ENCODE results near the gene IFI27.

The IFI27 gene

GRCh38 chr14:94103554-94104150 is 6.9 kb upstream of the IFI27 start:
- DNase-seq: no peak

GRCh38 chr14:94104731-94105130 is 5.8 kb upstream of the IFI27 start:
- DNase-seq: no peak

- DNase-seq: no peak
Observed at GRCh38 chr14:94109915-94110250, 653 bp upstream of the IFI27 start.

GRCh38 chr14:94111276-94112095 is 950 bp downstream of the IFI27 start:
- DNase-seq: no peak

- DNase-seq: no peak
Observed at GRCh38 chr14:94112513-94113063, 2.1 kb downstream of the IFI27 start.

- DNase-seq: no peak
Observed at GRCh38 chr14:94113073-94113472, 2.5 kb downstream of the IFI27 start.

GRCh38 chr14:94113490-94113889 is 3.0 kb downstream of the IFI27 start:
- DNase-seq: no peak

- no peak for DNase-seq
Observed at GRCh38 chr14:94113908-94114588, 3.5 kb downstream of the IFI27 start.

- no peak for DNase-seq
Observed at GRCh38 chr14:94114589-94115057, 4.1 kb downstream of the IFI27 start.

- no peak for DNase-seq
Observed at GRCh38 chr14:94115058-94115591, 4.6 kb downstream of the IFI27 start.

GRCh38 chr14:94115631-94116030 is 5.1 kb downstream of the IFI27 start:
- DNase-seq: no peak

- no peak for DNase-seq
Observed at GRCh38 chr14:94116701-94117100, 6.2 kb downstream of the IFI27 start.

GRCh38 chr14:94117856-94118255 is 7.3 kb downstream of the IFI27 start:
- DNase-seq: no peak

GRCh38 chr14:94119071-94119470 is 8.5 kb downstream of the IFI27 start:
- DNase-seq: no peak

GRCh38 chr14:94120667-94121340 is 10.3 kb downstream of the IFI27 start:
- DNase-seq: no peak

- no peak for DNase-seq
Observed at GRCh38 chr14:94121485-94121884, 10.9 kb downstream of the IFI27 start.

- DNase-seq: no peak
Observed at GRCh38 chr14:94122438-94122837, 11.9 kb downstream of the IFI27 start.

- DNase-seq: no peak
Observed at GRCh38 chr14:94123296-94123695, 12.8 kb downstream of the IFI27 start.

- DNase-seq: no peak
Observed at GRCh38 chr14:94123868-94124267, 13.3 kb downstream of the IFI27 start.

- no peak for DNase-seq
Observed at GRCh38 chr14:94124582-94125377, 14.2 kb downstream of the IFI27 start.

GRCh38 chr14:94125659-94126418 is 15.3 kb downstream of the IFI27 start:
- DNase-seq: no peak

- DNase-seq: no peak
Observed at GRCh38 chr14:94126419-94126677, 15.8 kb downstream of the IFI27 start.

Data from CD4-positive, alpha-beta T cell treated with Interleukin-12 subunit alpha and Interleukin-12 subunit beta, for 1 hour (primary cell).